D721Med (cell line): ENCODE results near the gene NOX5.

ENCODE experiments used
- DNase-seq: peaks from one replicate; pipeline ENCODE4 v3.0.0; 2011; ENCODE audit warnings: low spot score; ENCODE audit not compliant: insufficient read length
- FAIRE-seq: peaks from 2 replicates; lab custom pipeline; 2011; peaks lifted over from hg19 to GRCh38; lab: Jason Lieb, UNC
- CTCF ChIP-seq: IDR thresholded peaks from 2 replicates; pipeline ENCODE4 v1.5.1; 2012; ENCODE audit warnings: mild to moderate bottlenecking, control low read depth; ENCODE audit not compliant: insufficient read depth; ENCODE audit errors: missing control alignments

NOX5 gene

GRCh38 chr15:68997930-68998777 lies 16.3 kb upstream of the NOX5 start:
- TF ChIP-seq CTCF = no peak
- FAIRE-seq (no peak), DNase-seq (no peak)

GRCh38 chr15:68999091-68999490 lies 15.4 kb upstream of the NOX5 start:
- TF ChIP-seq CTCF = no peak
- FAIRE-seq = no peak
- no peak for DNase-seq

DNA sequence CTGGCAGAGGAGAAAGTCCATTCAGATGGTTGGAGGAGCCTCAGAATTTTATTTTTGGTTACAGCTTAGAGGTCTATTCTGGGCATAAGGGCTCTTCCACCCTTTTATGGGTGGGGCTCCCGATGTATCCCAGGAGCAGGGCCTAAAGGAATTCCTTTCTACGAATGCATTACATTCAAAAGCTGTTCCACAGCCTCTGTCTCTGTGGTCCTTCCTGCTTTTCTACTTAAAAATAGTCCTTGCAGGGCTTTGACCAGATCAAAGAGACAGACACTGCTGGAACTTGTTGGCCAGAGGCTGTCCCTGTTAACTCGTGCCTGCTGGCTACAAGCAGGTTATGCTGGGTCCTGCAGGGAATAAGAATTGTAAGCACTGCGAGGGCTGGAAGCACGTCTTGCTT lies 14.4 kb upstream of the NOX5 start:
- no peak for DNase-seq
- TF ChIP-seq CTCF = no peak
- no peak for FAIRE-seq

GRCh38 chr15:69000725-69001503 lies 13.6 kb upstream of the NOX5 start:
- DNase-seq (no peak), FAIRE-seq (no peak)
- TF ChIP-seq CTCF = no peak

DNA sequence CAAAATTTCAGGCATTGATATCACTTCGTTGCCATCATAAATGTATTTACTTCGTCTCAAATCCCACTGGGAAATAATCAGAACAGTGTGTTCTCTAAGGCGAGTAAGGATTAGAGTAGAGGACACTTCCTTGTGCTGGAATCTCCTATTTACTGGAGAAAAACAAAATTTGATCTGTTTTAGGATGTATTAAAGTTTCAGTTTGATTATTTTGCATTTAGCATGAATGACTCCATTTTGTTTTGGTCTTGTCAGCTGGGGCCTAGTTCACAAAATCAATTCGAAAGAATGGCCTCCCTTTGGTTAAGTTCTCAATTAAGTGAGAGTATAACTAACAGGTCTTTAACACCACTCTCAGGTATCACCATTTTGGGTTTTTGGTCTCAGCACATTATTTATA lies 11.7 kb upstream of the NOX5 start:
- no peak for FAIRE-seq
- TF ChIP-seq CTCF = no peak
- DNase-seq = no peak

DNA sequence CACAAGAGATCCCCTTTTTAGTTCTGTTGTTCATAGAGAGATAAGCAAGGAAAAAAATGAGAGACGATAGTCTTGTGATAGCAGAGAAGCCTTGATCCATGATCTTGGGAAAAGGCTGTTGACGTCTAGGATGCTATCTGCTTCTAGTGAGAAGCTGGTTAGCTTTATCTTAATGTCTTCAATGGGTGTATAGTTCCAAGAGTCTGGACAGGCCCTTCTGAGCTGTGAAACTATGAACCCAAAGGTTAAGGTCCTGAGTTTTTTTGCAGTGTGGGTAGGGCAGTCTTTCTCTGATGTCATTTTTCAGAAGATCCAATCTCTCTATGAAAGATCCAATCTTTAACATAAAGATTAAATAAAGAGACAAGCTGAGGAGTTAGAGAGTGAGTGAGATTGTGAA lies 10.5 kb upstream of the NOX5 start:
- no peak for TF ChIP-seq CTCF
- FAIRE-seq (no peak), DNase-seq (no peak)

DNA sequence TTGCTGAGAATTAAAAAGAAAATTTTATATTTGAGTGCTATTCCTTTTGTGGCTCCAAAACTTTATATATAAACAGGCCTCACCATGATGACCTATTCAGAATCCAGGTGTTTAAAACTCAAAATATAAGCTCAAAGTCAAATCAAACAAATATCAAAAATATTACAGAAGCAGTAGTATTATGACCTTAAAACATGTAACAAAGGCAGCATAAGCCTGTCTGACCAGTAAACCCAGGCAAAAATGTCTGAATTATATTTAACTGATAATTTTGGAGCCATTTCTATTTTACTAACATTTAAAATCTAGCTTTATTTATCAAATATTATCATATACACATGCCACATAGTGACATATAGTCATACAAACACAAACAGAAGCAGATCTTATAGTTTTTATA lies 6.4 kb upstream of the NOX5 start:
- DNase-seq (no peak), FAIRE-seq (no peak)
- TF ChIP-seq CTCF = no peak
